Skin epidermis (tissue), 12 donors: ENCODE measurements around the gene MARCO.

Experiments
- H3K27ac ChIP-seq, 21 experiments: fragments of 200-600 bp; sonication (generic) in 11 of 21; one replicate each; pipeline ENCODE4 v1.5.0; 2020; ENCODE audit warnings: mild to moderate bottlenecking in 3 of 21, inconsistent platforms in 2 of 21, moderate library complexity in 2 of 21
- H3K4me3 ChIP-seq, 7 experiments: fragments of 200-600 bp; sonication (generic) in 2 of 7; one replicate each; pipeline ENCODE4 v1.5.0; 2020; ENCODE audit warnings: inconsistent platforms in 2 of 7, mild to moderate bottlenecking in 2 of 7, moderate library complexity in 1 of 7

MARCO gene

DNA sequence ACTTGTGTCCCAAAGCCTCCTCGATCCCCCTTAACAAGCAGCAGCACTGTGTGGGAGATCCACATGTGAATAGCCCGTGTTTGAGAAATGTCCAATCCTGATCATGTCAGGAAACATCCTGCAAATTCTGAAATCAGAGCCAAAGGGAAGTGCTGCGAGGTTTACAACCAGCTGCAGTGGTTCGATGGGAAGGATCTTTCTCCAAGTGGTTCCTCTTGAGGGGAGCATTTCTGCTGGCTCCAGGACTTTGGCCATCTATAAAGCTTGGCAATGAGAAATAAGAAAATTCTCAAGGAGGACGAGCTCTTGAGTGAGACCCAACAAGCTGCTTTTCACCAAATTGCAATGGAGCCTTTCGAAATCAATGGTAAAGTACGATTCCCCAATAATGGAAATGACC, at the start of gene MARCO:
TSS of gene MARCO (plus strand) at position 164 of the 400 bp plus-strand sequence. CDS start at position 271, 107 bp downstream.
- no peak within 1 kb of the TSS for H3K27ac ChIP-seq
- H3K4me3 ChIP-seq = no peak within 1 kb of the TSS

- Histone ChIP-seq H3K4me3 (no peak overlapping the region), H3K27ac (no peak overlapping the region)
Observed at GRCh38 chr2:118893100-118893499, 48.9 kb upstream of the MARCO start.

DNA sequence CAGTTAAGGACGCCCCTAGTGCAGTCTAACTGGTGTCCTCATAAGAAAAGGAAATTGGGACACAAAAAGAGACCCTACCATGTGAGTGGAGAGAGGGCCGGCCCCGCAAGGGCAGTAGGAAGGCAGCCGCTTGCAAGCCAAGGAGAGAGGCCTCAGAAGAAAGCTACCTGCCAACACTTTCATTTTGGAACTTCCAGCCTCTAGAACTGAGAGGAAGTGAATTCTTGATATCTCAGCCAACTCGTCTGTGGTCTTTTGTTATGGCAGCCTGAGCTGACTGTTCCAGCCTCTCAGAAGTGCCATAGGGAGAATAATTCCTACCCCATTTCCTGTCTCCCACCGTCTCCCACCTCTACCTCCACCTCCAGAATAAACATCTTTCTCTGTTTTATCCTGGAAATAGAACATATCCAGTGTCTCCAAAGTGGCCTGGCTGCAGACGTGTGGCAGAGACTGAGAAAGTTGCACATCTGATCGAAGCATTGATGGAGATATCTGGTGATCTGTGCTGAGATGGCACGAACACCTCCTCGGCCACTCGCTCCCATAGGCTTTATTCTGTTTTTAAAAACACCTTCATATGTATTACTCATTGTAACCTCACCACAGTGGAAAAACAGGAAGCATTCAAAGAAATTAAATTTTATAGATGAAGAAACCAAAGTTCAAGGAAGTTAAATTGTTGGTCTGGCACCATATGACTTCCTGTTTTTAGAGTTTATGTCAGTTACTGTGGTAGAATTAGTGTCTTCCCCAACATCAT, 39.5 kb upstream of the MARCO start:
- Histone ChIP-seq H3K4me3 (no peak overlapping the region), H3K27ac (no peak overlapping the region)

- Histone ChIP-seq H3K27ac (no peak overlapping the region), H3K4me3 (no peak overlapping the region)
Observed at GRCh38 chr2:118903029-118903351, 39.0 kb upstream of the MARCO start.

DNA sequence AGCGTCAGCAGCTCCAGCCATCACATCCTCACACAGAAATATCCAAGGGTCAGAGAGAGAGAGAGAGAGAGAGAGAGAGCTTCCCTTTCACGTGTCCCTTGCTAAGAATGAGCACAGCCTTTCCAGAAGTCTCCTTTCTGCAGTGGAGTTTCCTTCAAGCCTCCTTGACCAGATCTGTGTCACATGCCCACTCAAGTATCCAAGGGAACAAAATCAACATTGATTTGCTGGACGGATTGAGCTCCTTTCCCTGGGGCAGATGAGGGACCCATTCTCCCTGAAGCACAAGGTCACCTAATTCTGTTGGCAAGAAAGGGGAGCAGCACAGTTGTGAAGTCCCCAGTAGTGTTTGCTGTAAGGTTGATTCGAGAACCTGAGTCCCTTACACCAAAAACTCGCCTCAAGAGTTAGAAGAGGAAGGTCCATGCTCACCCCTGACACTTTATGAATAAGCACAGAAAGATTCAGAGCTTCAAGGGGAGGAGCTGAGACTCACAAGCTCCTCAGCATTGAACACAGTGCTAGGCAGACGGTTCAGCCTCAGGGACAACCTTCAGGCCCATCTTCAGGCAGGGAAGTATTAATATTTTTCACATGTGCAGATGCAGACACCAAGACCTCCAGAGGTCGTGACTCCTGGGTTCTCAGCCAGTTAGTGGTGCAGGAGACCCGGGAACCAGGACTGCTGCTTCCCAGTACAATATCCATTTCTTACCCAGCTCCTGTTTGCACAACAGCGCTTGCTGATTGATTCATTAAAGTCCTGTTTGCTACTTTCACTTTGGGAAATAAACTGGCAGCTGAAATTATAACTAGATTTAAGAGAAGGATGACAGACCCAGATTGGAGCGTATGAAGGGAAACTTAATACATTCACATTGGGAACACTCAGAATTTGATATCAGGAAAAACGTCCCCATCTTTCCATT, 38.2 kb upstream of the MARCO start:
- Histone ChIP-seq H3K4me3 (no peak overlapping the region), H3K27ac (no peak overlapping the region)

GRCh38 chr2:118905206-118905605, 36.8 kb upstream of the MARCO start:
- H3K4me3 ChIP-seq = no peak overlapping the region
- H3K27ac ChIP-seq = no peak overlapping the region

GRCh38 chr2:118906186-118906585, 35.8 kb upstream of the MARCO start:
- no peak overlapping the region for H3K27ac ChIP-seq
- H3K4me3 ChIP-seq = no peak overlapping the region

GRCh38 chr2:118907759-118908158, 34.2 kb upstream of the MARCO start:
- no peak overlapping the region for H3K27ac ChIP-seq

DNA sequence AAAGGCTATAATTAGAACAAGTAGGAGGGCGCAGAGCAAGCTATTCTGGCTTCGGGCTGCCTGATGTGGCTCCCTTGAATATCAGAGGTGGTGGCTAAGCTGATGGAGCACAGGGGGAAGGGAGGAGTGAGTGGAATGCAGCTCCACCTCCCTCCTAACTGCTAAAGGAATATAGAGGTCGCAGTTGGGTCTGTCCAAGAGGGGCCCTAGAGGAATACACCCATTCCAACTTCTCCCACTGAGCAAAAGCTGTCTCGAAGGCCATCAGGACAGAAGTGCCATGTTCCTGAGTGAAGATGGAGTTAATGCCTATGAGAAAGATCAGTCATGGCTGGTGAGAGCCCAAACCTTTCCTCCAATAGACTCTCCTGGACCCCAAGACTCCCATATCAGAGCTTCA, 32.8 kb upstream of the MARCO start:
- no peak overlapping the region for H3K4me3 ChIP-seq
- no peak overlapping the region for H3K27ac ChIP-seq

More at GRCh38 chr2:118907759-118908158, 34.2 kb upstream of the MARCO start:
- no peak overlapping the region for H3K4me3 ChIP-seq

DNA sequence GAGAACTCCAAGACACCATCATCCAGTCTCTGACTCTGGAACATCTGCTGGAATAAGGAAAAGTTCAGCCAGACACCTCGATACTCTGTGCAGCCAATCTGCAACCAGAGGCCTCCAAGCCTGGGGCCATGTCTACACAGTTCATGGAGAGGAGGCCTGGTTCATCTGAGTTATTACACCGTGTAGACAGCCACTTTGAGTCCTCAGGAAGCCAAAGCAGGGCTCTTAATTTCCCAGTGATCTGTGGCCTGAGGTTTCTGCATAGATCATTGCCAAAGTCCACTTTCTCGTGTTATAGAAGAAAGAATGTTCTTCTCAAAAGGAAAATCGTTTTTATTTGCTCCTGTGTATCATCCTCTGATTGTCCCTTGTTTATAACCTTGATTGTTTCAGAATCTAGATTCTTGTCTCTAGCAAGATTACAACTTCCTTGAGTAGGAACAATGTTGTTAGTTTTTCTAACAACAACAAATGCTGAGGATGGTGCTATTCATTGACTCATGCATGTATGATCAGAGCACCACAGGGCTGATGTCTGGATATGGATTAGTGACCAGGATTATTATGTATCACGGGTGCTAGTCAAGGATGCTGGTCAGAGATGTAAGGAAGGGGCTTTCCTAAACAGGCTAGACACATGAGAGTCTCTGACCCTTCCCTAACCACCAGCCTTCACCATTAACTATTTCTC, 30.7 kb upstream of the MARCO start:
- H3K4me3 ChIP-seq = no peak overlapping the region

GRCh38 chr2:118911936-118912335, 30.1 kb upstream of the MARCO start:
- no peak overlapping the region for H3K27ac ChIP-seq
- no peak overlapping the region for H3K4me3 ChIP-seq

More for the DNA sequence above, 30.7 kb upstream of the MARCO start:
- H3K27ac ChIP-seq = no peak overlapping the region

DNA sequence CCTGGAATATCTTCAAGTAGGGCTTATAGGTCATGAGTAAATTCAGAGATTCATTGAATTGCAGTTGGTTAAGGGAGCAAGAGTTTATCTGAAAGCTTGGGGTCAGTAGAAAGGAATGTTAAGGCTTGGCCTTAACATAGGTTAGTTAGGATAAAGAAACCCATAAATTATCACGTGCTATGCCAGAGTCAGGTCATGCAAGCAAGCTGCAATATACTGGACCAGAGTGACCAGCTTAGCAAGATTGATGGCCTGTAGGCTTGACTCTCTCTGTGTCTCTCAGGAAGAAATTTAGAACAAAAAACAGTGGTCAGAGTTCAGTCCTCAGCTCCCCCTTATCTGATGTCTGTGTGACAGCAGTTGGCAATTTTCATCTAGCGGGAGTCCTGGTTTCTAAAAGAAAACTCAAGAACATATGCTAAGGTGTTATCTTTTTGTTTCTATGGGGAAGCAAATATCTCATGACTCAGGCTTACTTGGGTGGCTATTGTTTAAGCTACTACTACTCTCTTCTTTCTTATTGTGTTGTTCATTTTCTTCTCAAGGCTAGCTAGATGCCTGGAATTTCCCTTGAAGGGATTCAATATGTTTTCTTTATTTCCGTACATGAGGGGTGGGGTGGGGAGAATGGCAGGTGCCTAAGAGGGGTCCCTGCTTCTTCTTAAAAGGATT, 28.7 kb upstream of the MARCO start:
- H3K4me3 ChIP-seq = no peak overlapping the region
- peak overlapping the region in 1 of 21 experiments; percentile 47 for H3K27ac ChIP-seq

- Histone ChIP-seq H3K27ac (peak overlapping the region in 1 of 21 experiments; percentile 47), H3K4me3 (no peak overlapping the region)
Observed at GRCh38 chr2:118913803-118914645, 28.0 kb upstream of the MARCO start.

GRCh38 chr2:118914721-118915453, 27.1 kb upstream of the MARCO start:
- Histone ChIP-seq H3K4me3 (no peak overlapping the region), H3K27ac (no peak overlapping the region)

DNA sequence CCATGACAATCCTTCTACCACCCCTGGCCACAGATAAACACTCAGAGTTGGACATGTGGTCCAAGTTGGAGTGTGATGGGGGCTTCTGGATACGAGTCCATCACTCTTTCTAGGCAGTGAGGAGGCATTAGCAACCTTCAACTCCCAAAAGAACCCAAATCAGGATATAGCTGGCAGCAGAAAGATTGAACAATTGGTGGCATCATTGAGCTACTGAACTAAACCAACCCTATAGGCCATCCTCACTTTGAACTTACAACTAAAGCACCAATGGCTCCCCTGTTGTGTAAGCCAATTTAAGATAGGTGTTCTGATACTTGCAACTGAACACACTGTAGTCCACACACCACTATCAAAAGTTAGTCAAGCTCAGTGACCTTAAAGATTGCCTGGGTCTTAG, 24.0 kb upstream of the MARCO start:
- Histone ChIP-seq H3K27ac (no peak overlapping the region), H3K4me3 (no peak overlapping the region)

GRCh38 chr2:118921646-118922045, 20.3 kb upstream of the MARCO start:
- Histone ChIP-seq H3K4me3 (no peak overlapping the region), H3K27ac (no peak overlapping the region)

GRCh38 chr2:118922254-118922653, 19.7 kb upstream of the MARCO start:
- Histone ChIP-seq H3K4me3 (no peak overlapping the region), H3K27ac (no peak overlapping the region)

GRCh38 chr2:118923371-118923770, 18.6 kb upstream of the MARCO start:
- no peak overlapping the region for H3K4me3 ChIP-seq
- no peak overlapping the region for H3K27ac ChIP-seq
